NCI-H146 (cell line): ENCODE measurements around the gene ST3GAL6.
A peak's percentile ranks its signal among the peaks of the same experiment; 100 is the strongest.
"Not testable (repeated sequence)": the region's sequence is repeated elsewhere in the genome, so short reads cannot be mapped to it uniquely, and the experiment has no call there.

Source experiments
- DNase-seq: peaks from one replicate; lab custom pipeline; 2025; lab: John Stamatoyannopoulos, UW

Gene ST3GAL6

DNA sequence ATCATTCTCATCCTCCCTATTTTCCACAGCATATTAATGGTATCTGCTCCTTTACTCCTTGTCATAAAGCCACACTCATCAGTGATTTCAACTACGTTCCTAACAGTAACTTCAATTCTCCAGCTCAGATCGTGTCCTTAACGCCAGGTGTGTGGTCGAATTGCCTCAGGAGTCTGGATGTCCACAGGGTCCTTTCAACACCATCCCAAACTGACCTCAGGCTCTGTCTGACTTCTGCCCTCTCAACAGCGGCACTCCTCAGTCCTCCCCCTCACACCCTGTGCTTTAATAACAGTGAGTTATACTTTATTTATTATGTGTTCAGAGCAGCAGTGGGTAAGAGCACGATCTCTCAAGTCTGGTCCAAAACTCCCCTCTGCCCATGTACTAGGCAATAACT is 42.4 kb downstream of the ST3GAL6 start:
- no peak for DNase-seq

- DNase-seq, result no peak
These were observed 43.4 kb downstream of the ST3GAL6 start for GRCh38 chr3:98806521-98806920.

DNA sequence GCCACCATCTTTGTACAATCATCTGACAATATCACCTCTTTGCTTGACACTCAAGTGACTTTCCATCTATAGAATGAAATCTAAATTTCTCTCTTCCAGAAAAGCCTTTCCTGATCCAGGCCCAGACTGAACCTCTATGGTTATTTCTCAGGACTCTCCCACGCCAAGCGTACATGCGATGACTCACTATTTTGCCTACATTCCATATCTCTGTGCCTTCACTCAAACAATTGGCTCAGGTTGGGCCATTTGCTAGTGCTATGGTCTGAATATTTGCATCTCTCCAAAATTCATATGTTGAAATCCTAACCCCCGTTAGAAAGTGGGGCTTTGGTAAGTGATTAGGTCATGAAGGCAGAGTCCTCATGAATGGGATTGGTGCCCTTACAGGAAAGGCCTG is 43.9 kb downstream of the ST3GAL6 start:
- no peak for DNase-seq

DNA sequence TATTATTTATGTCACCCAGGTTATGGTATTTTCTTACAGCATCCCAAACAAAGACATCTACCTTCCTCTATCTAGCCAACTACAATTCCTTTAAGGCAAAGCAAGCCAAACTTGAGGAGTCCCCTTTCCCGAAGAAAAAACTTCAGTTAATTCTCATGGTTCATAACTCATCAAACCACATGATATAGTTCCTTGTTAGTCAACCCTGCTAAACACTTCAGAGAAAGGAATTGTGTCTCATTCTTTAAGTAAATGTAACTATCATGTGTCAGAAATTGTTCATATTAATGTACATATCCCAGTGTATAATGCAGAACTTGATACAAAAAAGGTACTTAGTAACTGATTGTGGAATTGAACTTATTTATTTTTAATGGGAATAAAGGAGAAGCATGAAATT is 44.4 kb downstream of the ST3GAL6 start:
- no peak for DNase-seq

DNA sequence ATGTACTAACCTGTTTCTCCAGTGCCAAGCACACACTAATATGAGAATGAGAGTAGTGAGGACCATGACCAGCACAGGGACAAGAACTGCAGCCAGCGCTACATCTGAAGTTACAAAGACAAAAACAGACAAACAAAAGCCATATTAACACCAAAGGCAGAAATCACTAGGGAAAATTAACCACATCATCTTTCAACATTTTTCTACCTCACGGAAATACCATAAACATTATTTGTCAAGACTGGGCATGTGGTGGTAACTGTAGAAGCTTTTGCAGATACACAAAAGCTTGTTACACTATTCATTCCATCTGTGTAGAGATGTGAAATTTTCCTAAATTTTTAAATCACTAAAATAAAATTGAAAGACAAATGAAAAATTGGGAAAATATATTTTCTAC is 44.9 kb downstream of the ST3GAL6 start:
- DNase-seq, result no peak

DNA sequence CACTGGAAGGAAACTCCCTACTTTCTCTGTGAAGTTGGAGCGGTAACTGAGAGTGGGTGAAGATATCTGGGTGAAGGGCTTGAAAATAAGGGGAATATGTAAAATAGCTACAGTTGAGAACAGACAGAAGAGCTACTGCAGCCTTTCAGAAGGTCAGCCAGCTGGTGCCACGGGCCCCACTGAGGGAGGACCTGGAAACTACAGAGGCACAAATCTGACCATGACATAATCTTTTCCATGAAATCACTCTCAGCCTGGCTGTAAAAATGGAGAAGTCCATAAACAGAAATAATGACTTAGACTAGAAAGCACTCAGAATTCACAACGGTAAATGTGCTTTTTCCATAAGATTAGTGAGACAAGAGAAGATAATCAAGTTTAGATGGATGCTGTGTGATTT is 46.4 kb downstream of the ST3GAL6 start:
- no peak for DNase-seq

GRCh38 chr3:98811048-98811447 is 47.9 kb downstream of the ST3GAL6 start:
- no peak for DNase-seq

- DNase-seq, result peak; percentile 12
These were observed 49.8 kb downstream of the ST3GAL6 start for GRCh38 chr3:98812851-98813374.

GRCh38 chr3:98814817-98815420 is 51.8 kb downstream of the ST3GAL6 start:
- DNase-seq, result no peak

GRCh38 chr3:98817547-98818041 is 54.5 kb downstream of the ST3GAL6 start:
- DNase-seq, result peak; percentile 3

GRCh38 chr3:98821063-98821462 is 57.9 kb downstream of the ST3GAL6 start:
- no peak for DNase-seq

DNA sequence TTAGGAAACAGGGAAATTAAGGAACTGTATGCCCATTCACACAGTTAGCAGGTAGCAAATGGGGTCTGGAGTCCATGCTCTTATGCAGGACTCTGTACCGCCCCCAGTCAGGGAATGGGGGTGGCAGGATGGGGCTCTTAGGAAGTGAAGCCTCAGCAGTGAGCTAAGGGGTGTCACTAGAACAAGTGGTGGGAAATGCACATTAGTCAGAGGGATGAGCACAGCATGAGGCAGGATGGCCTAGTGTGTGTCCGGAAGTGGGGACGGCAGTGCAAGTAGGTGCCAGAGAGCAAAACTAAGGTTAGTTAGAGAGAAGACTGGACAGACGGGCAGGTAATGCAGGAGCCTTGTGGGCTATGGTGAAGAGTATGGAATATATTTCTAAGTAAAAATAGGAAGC is 60.7 kb downstream of the ST3GAL6 start:
- no peak for DNase-seq

DNA sequence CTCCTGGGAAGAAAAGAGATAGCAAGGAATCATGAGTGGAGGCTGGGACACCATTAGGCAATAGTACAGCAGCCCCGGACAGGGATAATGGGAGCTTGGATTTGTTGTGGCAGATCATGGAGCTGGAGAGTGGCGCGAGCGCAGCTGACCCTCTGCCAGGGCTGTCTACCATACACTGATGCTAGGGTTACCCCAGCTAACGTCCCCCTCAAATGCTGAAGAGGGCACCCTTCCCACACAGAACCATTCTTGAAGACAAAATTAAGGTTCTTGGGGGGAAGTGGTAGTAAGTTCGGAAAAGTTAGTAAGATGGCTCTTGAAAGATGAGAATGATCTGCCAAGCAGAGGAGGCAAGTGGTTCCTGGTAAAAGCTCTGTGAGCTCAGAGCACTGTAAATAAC is 61.1 kb downstream of the ST3GAL6 start:
- no peak for DNase-seq

DNA sequence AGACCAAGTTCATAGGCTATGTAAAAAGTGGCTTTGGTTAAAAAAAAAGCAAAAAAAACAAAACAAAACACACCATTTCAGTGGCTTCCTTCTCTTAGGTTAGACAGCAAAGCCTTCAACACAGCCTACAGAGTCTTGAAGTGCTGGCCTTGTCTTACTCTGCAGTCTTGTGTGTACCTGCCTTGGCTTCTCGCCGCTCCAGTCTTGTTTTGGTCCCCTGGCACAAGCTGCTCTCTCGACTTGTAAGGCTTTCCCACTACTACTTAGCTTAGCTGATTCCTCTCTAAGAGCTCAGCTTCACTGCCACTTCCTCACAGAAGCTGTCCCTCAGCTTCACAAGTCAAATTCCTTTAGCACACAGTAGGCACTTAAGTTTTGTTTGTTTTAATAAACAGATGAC is 63.0 kb downstream of the ST3GAL6 start:
- DNase-seq, result no peak

GRCh38 chr3:98827221-98827920 is 64.2 kb downstream of the ST3GAL6 start:
- DNase-seq, result no peak

DNA sequence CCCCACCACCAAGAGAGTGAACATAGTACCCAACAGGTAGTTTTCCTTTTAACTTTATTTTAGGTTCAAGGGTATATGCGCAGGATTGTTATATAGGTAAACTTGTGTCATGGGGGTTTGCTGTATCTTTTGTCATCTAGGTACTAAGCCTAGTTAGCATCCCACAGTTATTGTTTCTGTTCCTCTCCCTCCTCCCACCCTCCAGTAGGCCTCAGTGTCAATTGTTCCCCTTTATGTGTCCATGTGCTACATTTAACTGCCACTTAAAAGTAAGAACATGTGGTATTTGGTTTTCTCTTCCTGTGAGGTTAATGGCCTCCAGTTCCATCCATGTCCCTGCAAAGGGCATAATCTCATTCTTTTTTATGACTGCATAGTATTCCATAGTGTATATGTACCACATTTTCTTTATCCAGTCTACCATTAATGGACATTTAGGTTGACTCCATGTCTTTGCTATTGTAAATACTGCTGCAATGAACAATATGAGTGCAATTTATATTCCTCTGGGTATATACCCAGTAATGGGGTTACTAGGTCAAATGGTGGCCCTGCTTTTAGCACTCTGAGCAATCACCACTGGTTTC is 66.2 kb downstream of the ST3GAL6 start:
- DNase-seq, result no peak

- not testable (repeated sequence) for DNase-seq
These were observed 67.9 kb downstream of the ST3GAL6 start for GRCh38 chr3:98831060-98831459.

GRCh38 chr3:98839846-98840245 is 76.7 kb downstream of the ST3GAL6 start:
- DNase-seq, result no peak

- no peak for DNase-seq
These were observed 80.3 kb downstream of the ST3GAL6 start for GRCh38 chr3:98843266-98843959.
